SK-N-MC (cell line): ENCODE measurements around the gene NUP153.
A peak's percentile ranks its signal among the peaks of the same experiment; 100 is the strongest.
"Not testable (repeated sequence)": the region's sequence is repeated elsewhere in the genome, so short reads cannot be mapped to it uniquely, and the experiment has no call there.

ENCODE experiments used
- DNase-seq: peaks from one replicate; pipeline ENCODE4 v3.0.0-alpha.2; 2011; ENCODE audit warnings: low read depth, low spot score
- H3K27ac ChIP-seq: fragments of 200-600 bp; sonication (generic); 2 replicates; pipeline ENCODE4 v1.5.1; 2016; ENCODE audit warnings: mixed run types
- H3K36me3 ChIP-seq: fragments of 200-600 bp; sonication (generic); 2 replicates; pipeline ENCODE4 v1.6.1; 2017; ENCODE audit warnings: antibody characterized with exemption, low read length, mixed read lengths; ENCODE audit not compliant: insufficient read depth
- H3K4me3 ChIP-seq: fragments of 200-600 bp; sonication (generic); 2 replicates; pipeline ENCODE4 v1.5.1; 2016
- H3K9ac ChIP-seq: fragments of 200-600 bp; sonication (generic); 2 replicates; pipeline ENCODE4 v1.8.0; 2017; ENCODE audit warnings: mixed run types, mixed read lengths; ENCODE audit not compliant: insufficient read length
- H3K9me3 ChIP-seq: fragments of 200-600 bp; sonication (generic); 2 replicates; pipeline ENCODE4 v1.6.1; 2017; ENCODE audit warnings: low read depth, mild to moderate bottlenecking, antibody characterized with exemption, low read length, moderate library complexity, mixed read lengths
- EZH2 ChIP-seq: fragments of 200-600 bp; sonication (generic); IDR thresholded peaks from one replicate; pipeline ENCODE4 v1.6.1; 2017; ENCODE audit warnings: antibody characterized with exemption
- FOXP2 ChIP-seq: optimal IDR thresholded peaks from 2 replicates; pipeline ENCODE3; 2011; ENCODE audit warnings: mild to moderate bottlenecking, moderate library complexity; ENCODE audit not compliant: insufficient read depth; ENCODE audit errors: extremely low read length, control extremely low read depth
- POLR2AphosphoS5 ChIP-seq: IDR thresholded peaks from 2 replicates; pipeline ENCODE4 v1.6.1; 2012; ENCODE audit warnings: mild to moderate bottlenecking, low read depth, low read length, borderline replicate concordance

Gene NUP153

DNA sequence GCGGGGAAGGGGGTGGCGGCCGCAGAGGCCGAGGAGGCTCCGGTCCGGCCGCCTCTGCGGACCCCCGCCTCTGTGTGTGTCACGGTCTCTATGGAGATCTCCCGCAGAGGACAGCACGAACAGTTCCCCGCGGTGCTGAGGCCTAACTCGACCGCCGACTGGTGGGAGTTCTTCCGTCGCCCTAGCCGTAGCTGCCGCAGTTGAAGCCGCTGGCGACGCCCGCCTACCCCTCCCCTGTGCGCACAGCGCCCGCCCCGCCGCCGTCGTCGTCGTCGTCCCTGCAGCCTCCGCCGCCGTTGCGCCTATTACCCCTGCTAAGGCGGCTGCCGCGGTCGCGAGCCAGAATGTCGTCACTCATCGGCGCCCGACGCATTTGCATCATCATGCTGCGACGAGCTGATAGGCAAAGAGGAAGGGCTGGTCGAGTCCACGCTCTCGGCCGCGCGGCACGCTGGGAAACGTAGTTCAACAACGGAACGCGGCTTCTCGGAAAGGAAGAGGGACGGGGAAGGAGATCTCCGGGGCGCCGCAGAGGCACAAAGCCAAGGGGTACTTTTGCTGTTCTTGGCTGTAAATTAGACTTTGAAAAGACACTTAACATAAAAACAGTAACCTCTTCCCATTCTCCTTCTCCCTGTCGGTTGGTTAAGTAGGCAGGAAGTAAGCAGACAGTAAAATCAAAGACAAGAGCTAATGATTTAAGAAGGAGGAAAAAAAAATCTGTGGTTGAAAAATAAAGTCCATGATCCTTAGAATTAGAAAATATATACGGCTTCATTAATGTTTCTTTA lies at the start of gene NUP153:
Gene NUP153 (minus strand): TSS at position 346 of the 791 bp plus-strand sequence. CDS start 538 bp downstream, outside the sequence.
- Histone ChIP-seq H3K27ac (peak within 1 kb of the TSS; percentile 93), H3K9me3 (no peaks in the 10 kb centered on the region), H3K4me3 (peak within 1 kb of the TSS; percentile 89), H3K9ac (peak within 1 kb of the TSS; percentile 95), H3K36me3 (no peaks in the 10 kb centered on the region)
- TF ChIP-seq EZH2: no peak
- TF ChIP-seq POLR2AphosphoS5: peak; percentile 93
- no peak for TF ChIP-seq FOXP2
- DNase-seq: peak; percentile 97

DNA sequence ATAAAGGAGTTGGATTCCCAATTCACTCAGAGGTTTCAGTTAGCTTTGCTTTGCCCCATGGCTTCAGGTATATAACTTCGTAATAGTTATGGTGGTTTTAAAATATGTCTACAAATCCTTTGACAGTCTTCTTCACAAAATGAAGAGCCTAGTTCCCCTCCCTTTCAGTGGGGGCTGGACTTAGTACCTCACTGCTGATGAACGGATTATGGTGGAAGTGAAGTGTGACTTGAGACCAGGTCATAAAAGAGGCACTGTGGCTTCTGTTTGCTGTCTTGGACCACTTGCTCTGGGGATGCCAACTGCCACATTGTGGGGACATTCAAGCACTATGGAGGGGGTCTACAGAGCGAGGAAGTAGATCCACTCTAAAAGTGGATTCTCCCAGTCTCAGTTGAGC lies 47.5 kb upstream of the NUP153 start:
- Histone ChIP-seq H3K27ac (no peak overlapping the region), H3K4me3 (no peak overlapping the region), H3K9me3 (no peaks in the 10 kb centered on the region), H3K36me3 (no peaks in the 10 kb centered on the region), H3K9ac (no peak overlapping the region)
- TF ChIP-seq EZH2: no peak
- no peak for TF ChIP-seq POLR2AphosphoS5
- TF ChIP-seq FOXP2: no peak
- no peak for DNase-seq

- H3K36me3 ChIP-seq, H3K9me3 ChIP-seq, H3K27ac ChIP-seq, DNase-seq, H3K9ac ChIP-seq, H3K4me3 ChIP-seq: not testable (repeated sequence)
These were observed 38.6 kb upstream of the NUP153 start for GRCh38 chr6:17745324-17745723.

DNA sequence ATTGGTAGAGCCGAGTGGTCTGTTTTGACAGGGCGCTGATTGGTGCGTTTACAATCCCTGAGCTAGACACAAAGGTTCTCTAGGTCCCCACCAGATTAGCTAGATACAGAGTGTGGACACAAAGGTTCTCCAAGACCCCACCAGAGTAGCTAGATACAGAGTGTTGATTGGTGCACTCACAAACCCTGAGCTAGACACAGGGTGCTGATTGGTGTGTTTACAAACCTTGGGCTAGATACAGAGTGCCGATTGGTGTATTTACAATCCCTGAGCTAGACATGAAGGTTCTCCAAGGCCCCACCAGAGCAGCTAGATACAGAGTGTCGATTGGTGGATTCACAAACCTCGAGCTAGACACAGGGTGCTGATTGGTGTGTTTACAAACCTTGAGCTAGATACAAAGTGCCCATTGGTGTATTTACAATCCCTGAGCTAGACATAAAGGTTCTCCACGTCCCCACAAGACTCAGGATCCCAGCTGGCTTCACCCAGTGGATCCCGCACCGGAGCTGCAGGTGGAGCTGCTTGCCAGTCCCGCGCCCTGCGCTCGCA lies 38.1 kb upstream of the NUP153 start:
- not testable (repeated sequence) for H3K9me3 ChIP-seq, H3K36me3 ChIP-seq, H3K9ac ChIP-seq, DNase-seq, H3K4me3 ChIP-seq, H3K27ac ChIP-seq

- DNase-seq: no peak
- Histone ChIP-seq H3K36me3 (no peaks in the 10 kb centered on the region), H3K9ac (no peak overlapping the region), H3K27ac (no peak overlapping the region), H3K4me3 (no peak overlapping the region), H3K9me3 (no peaks in the 10 kb centered on the region)
- TF ChIP-seq POLR2AphosphoS5: no peak
- no peak for TF ChIP-seq FOXP2
- TF ChIP-seq EZH2: no peak
These were observed 37.5 kb upstream of the NUP153 start for GRCh38 chr6:17744019-17744756.

- no peak for TF ChIP-seq EZH2
- TF ChIP-seq FOXP2: no peak
- TF ChIP-seq POLR2AphosphoS5: no peak
- no peaks in the 10 kb centered on the region for H3K9me3 ChIP-seq
- no peak overlapping the region for H3K27ac ChIP-seq
- DNase-seq: no peak
- H3K9ac ChIP-seq: no peak overlapping the region
- no peaks in the 10 kb centered on the region for H3K36me3 ChIP-seq
- no peak overlapping the region for H3K4me3 ChIP-seq
These were observed 34.8 kb upstream of the NUP153 start for GRCh38 chr6:17741507-17741906.

- Histone ChIP-seq H3K36me3 (no peaks in the 10 kb centered on the region), H3K27ac (no peak overlapping the region), H3K4me3 (no peak overlapping the region), H3K9ac (no peak overlapping the region), H3K9me3 (no peaks in the 10 kb centered on the region)
- DNase-seq: no peak
- no peak for TF ChIP-seq POLR2AphosphoS5
- no peak for TF ChIP-seq FOXP2
- no peak for TF ChIP-seq EZH2
These were observed 34.0 kb upstream of the NUP153 start for GRCh38 chr6:17740559-17741220.

GRCh38 chr6:17737704-17738252 lies 31.1 kb upstream of the NUP153 start:
- Histone ChIP-seq H3K4me3 (no peak overlapping the region), H3K36me3 (no peaks in the 10 kb centered on the region), H3K9me3 (no peaks in the 10 kb centered on the region), H3K9ac (no peak overlapping the region), H3K27ac (no peak overlapping the region)
- no peak for DNase-seq
- TF ChIP-seq FOXP2 (no peak), POLR2AphosphoS5 (no peak), EZH2 (no peak)

DNA sequence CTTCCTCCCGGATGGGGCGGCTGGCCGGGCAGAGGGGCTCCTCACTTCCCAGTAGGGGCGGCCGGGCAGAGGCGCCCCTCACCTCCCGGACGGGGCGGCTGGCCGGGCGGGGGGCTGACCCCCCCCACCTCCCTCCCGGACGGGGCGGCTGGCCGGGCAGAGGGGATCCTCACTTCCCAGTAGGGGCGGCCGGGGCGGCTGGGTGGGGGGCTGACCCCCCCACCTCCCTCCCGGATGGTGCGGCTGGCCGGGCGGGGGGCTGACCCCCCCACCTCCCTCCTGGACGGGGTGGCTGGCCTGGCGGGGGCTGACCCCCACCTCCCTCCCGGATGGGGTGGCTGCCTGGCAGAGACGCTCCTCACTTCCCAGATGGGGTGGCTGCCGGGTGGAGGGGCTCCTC lies 28.6 kb upstream of the NUP153 start:
- not testable (repeated sequence) for H3K27ac ChIP-seq, DNase-seq, H3K4me3 ChIP-seq, H3K9me3 ChIP-seq, H3K36me3 ChIP-seq, H3K9ac ChIP-seq
